HG03558 (cell line): ENCODE measurements around the gene DUSP22.

Experiments used
- ATAC-seq: cut with Tn5 transposase; IDR thresholded peaks from one replicate; pipeline ENCODE4 v1.9.1; 2021; ENCODE audit warnings: moderate number of reproducible peaks; ENCODE audit not compliant: unreplicated experiment; ENCODE audit errors: extremely low read depth

Gene DUSP22

DNA sequence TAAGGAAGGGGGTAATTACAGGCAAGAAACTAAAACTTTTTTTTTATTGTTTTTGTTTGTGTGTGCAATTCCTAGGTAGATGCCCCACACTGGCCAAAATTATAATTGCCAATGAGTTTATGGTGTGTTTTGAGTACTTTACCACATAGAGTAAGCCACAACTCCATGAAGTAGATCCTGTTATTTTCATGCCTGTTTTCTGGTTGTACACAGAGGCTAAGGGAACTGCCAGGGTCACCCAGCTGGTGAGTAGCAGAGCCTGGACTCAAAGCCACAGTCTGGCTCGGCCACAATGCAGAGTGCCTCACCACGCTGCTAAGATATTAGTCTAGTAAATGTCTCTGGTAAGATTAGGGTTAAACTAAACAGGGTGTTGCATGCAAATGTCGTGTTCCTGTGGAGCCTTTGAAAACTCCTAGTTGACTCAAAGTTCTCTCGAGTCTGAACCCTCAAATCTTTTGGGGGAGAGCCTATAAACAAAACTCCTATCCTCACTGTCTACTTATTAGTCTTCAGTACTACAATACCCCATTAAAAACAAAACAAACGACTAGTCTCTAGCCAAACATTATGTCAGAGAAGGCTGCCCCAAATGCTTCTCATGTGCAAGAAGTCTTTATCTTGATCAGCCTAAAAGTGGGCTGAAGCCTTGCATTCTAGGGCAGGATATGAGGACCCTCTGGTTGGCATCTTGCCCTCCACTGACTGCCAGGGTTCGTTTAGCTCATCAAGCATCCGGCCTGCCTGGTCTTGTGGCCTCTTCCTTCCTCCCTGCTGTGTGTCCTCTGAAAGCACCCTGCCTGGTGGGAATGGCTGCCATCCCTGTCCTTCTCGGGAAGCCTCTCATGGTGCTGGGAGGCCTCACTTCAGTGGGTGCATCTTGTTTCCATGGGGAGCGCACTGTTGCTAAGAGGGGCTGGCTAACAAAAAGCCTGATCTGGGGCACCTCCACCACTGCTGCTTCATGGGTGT lies 4.2 kb downstream of the DUSP22 start:
- peak; percentile 23 for ATAC-seq

DNA sequence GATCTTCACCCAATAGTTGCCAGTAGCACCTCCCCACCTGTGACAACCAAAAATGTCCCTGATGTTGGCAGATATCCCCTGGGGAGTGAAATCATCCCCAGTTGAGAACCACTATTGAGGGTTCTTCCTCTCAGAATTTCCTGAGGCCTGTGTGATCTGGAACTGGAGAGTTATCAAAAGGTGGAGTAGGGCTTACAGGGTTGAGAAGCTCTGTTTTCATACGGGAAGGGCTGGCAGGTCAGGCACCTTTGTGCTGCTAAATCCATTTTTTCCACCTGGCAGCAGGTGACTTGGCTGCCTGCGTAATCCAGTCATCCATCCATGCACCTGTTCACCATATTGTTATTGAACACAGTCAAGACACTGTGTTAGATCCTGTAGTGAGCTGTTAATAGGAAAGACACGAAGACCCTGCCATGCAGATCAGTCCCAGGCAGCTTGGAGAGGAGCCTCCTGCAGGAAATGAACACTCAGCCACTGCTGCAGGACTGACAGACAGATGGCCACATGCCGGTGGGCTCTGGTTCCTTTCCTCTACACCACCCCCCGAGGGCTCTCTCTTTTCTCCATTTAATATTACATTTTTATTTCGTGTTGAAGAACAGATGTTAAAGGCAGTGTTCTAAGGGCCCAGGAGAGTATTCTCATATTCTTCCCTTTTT lies 5.4 kb downstream of the DUSP22 start:
- no peak for ATAC-seq

- ATAC-seq: no peak
These were observed 6.2 kb downstream of the DUSP22 start for GRCh38 chr6:298233-299103.

- ATAC-seq: no peak
These were observed 7.1 kb downstream of the DUSP22 start for GRCh38 chr6:299104-299980.

DNA sequence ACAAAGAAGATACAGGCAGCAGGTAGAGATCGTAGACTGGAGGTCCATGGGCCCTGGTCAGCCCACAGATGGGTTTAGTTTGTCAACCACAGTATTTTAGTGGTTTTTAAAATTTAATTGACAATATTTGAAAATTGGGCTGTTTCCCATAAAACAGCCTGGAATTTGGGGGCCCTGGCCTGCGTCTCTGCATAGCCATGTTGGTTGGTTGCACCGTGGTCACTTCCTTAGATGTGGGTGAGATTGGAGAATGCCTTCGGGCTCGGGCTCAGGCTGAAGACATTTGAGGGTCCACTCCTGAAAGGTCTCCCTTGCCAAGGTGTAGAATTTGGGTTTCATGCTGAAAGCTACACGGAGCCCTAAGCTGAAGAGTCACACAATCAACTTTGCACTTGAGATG lies 7.7 kb downstream of the DUSP22 start:
- ATAC-seq: no peak

DNA sequence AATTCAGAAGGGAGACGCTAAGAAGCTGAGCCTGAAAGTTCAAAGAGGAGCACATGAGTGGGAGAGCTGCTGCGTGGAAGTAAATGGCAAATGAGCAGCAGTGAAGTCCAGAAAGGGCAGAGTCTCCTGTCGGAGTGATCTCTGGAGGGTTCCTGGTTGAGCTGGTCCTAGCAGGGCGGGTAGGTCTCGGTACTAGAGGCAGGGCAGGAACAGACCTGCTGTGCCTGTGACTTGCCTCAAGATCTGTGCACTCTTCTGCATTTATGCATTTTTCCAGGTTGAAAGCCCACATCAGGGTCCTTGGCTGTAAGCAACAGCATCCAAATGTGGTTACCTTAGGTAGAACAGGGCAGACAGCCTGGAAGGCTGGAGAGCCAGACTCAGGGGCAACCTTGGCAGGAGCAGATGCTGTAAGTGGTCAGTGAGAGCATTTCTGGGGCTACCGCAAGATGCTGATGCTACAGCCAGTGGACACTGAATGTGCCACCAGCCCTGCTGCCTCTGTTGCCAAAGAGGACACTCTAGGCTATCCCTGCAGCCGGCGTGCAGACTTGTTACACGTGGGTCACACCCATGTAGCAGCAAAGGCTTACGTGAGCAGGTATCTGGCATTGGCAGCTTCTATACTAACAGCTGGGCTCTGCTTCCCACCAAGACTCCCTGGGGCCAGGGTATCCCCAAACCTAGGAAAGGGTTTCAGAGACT lies 8.4 kb downstream of the DUSP22 start:
- ATAC-seq: no peak

GRCh38 chr6:301526-301925 lies 9.2 kb downstream of the DUSP22 start:
- no peak for ATAC-seq

GRCh38 chr6:301929-302705 lies 9.8 kb downstream of the DUSP22 start:
- no peak for ATAC-seq

- no peak for ATAC-seq
These were observed 10.5 kb downstream of the DUSP22 start for GRCh38 chr6:302760-303159.

GRCh38 chr6:303263-303662 lies 11.0 kb downstream of the DUSP22 start:
- no peak for ATAC-seq

GRCh38 chr6:303948-304558 lies 11.8 kb downstream of the DUSP22 start:
- no peak for ATAC-seq

DNA sequence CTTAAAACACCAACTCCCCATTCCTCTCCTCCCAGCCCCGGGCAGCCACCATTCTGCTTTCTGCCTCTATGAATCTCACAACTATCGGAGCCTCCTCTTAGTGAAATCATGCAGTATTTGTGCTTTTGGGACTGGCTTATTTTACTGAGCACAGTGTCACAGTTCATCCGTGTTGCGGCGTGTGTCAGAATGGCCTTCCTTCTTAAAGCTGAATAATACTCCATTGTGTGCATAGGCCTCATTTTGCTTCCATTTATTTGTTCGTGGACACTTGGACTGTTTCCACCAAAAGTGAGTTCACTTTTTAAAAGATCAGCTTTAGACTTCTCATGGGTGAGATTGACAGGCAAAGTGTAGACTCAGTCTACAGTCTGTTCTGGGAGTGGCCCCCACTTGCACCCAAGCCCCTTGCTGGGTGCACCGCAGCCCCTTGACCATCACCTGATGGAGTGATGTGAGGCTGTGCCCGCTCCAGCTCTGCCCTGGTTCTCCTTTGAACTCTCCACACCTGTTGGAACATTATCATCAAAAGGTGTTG lies 12.6 kb downstream of the DUSP22 start:
- no peak for ATAC-seq

- peak; percentile 89 for ATAC-seq
These were observed 13.3 kb downstream of the DUSP22 start for GRCh38 chr6:305371-306206.

- no peak for ATAC-seq
These were observed 14.4 kb downstream of the DUSP22 start for GRCh38 chr6:306641-307061.

DNA sequence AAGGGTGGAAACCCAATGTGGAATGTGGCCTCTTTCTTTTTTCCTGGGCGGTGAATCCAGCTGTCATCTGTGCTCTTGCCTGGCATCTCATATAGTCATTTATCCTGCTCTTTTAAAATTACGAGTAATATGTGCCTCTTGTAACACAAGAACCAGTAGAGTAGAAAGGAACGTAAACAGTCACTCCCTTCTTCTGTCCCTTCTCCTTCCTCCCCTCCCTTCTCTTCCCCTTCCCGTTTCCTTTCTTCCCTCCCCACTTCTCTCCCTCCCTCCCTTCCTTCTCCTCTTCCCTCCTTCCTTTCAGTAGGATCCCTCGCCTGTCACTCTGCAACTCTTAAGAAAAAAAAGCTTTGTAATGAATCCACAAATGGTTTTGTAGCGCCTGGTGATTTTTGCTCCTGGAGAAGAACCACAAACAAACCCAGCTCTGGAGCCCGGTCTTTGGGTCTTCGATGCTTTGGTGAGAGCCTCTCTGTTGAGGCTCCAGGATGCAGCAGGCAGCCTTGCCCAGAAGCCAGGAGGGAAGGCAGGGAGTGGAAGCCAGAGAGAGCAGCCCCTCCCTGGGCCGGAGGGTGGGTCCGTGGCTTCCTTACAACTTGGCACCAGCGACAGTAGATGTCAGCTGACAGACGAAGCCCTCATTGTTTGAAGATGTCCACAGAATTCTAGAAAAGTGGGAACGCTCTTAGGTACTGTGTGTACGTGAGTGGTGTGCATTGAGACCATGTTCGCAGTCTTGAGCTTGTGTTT lies 15.0 kb downstream of the DUSP22 start:
- ATAC-seq: no peak

GRCh38 chr6:307874-308273 lies 15.6 kb downstream of the DUSP22 start:
- ATAC-seq: no peak
